NCI-H748 treated with DMSO at 0.1 percent for 48 hours (cell line): ENCODE measurements around the gene LIN9.
"Not testable (repeated sequence)": the region's sequence is repeated elsewhere in the genome, so short reads cannot be mapped to it uniquely, and the experiment has no call there.

Source experiments
- DNase-seq: peaks from one replicate; lab custom pipeline; 2025; lab: John Stamatoyannopoulos, UW

Gene LIN9

GRCh38 chr1:226272233-226272902 lies 36.6 kb downstream of the LIN9 start:
- not testable (repeated sequence) for DNase-seq

- DNase-seq = no peak
Observed at GRCh38 chr1:226268421-226269124, 40.4 kb downstream of the LIN9 start.

GRCh38 chr1:226261818-226262217 lies 47.1 kb downstream of the LIN9 start:
- DNase-seq = no peak

GRCh38 chr1:226255380-226255779 lies 53.6 kb downstream of the LIN9 start:
- no peak for DNase-seq

GRCh38 chr1:226253933-226254332 lies 55.0 kb downstream of the LIN9 start:
- no peak for DNase-seq

GRCh38 chr1:226252841-226253240 lies 56.1 kb downstream of the LIN9 start:
- not testable (repeated sequence) for DNase-seq

- DNase-seq = no peak
Observed at GRCh38 chr1:226250511-226250910, 58.5 kb downstream of the LIN9 start.

GRCh38 chr1:226248796-226249195 lies 60.2 kb downstream of the LIN9 start:
- no peak for DNase-seq

- no peak for DNase-seq
Observed at GRCh38 chr1:226248091-226248490, 60.9 kb downstream of the LIN9 start.

GRCh38 chr1:226239421-226239820 lies 69.5 kb downstream of the LIN9 start:
- no peak for DNase-seq

GRCh38 chr1:226236826-226237225 lies 72.1 kb downstream of the LIN9 start:
- DNase-seq = no peak

GRCh38 chr1:226233806-226234205 lies 75.2 kb downstream of the LIN9 start:
- no peak for DNase-seq

GRCh38 chr1:226233293-226233692 lies 75.7 kb downstream of the LIN9 start:
- DNase-seq = no peak

- no peak for DNase-seq
Observed at GRCh38 chr1:226226601-226227000, 82.4 kb downstream of the LIN9 start.

GRCh38 chr1:226223786-226224244 lies 85.1 kb downstream of the LIN9 start:
- no peak for DNase-seq

- no peak for DNase-seq
Observed at GRCh38 chr1:226223157-226223785, 85.7 kb downstream of the LIN9 start, which contains the start of gene MIXL1. Gene MIXL1, plus strand, starts transcription at chr1:226223664. Its CDS starts 18 bp downstream, at chr1:226223682.

- DNase-seq = no peak
Observed at GRCh38 chr1:226222686-226223085, 86.3 kb downstream of the LIN9 start.

- DNase-seq = no peak
Observed at GRCh38 chr1:226220473-226221189, 88.3 kb downstream of the LIN9 start.

GRCh38 chr1:226217273-226217672 lies 91.7 kb downstream of the LIN9 start:
- no peak for DNase-seq

GRCh38 chr1:226216056-226216455 lies 92.9 kb downstream of the LIN9 start:
- no peak for DNase-seq

GRCh38 chr1:226215239-226215638 lies 93.7 kb downstream of the LIN9 start:
- DNase-seq = no peak

- DNase-seq = no peak
Observed at GRCh38 chr1:226212545-226212944, 96.4 kb downstream of the LIN9 start.
